Breast epithelium (tissue), 3 donors: ENCODE data around the gene DCDC1.
"Not testable (repeated sequence)": the region's sequence is repeated elsewhere in the genome, so short reads cannot be mapped to it uniquely, and the experiment has no call there.

Experiments
- CTCF ChIP-seq, 3 donors: fragments of 450-650 bp; IDR thresholded peaks; one replicate each; pipeline ENCODE4 v1.5.1; 2016 to 2017; ENCODE audit warnings: antibody characterized with exemption in 3 of 3, mild to moderate bottlenecking in 3 of 3, moderate library complexity in 3 of 3
- POLR2A ChIP-seq: fragments of 450-650 bp; IDR thresholded peaks from one replicate; pipeline ENCODE4 v1.6.1; 2016; ENCODE audit warnings: antibody characterized with exemption, mild to moderate bottlenecking, moderate library complexity

- not testable (repeated sequence) for TF ChIP-seq CTCF (IDR thresholded peaks at IDR 0.05); POLR2A
Observed at GRCh38 chr11:31321494-31321893, 48.0 kb downstream of the DCDC1 start.
